GM21423 (cell line): Measurements from ENCODE around the gene TST.
"Not testable (repeated sequence)": the region's sequence is repeated elsewhere in the genome, so short reads cannot be mapped to it uniquely, and the experiment has no call there.

ENCODE experiments used
- ATAC-seq: cut with Tn5 transposase; IDR thresholded peaks from one replicate; pipeline ENCODE4 v1.9.1; 2021; ENCODE audit warnings: mild to moderate bottlenecking, moderate library complexity; ENCODE audit not compliant: unreplicated experiment

Gene TST

DNA sequence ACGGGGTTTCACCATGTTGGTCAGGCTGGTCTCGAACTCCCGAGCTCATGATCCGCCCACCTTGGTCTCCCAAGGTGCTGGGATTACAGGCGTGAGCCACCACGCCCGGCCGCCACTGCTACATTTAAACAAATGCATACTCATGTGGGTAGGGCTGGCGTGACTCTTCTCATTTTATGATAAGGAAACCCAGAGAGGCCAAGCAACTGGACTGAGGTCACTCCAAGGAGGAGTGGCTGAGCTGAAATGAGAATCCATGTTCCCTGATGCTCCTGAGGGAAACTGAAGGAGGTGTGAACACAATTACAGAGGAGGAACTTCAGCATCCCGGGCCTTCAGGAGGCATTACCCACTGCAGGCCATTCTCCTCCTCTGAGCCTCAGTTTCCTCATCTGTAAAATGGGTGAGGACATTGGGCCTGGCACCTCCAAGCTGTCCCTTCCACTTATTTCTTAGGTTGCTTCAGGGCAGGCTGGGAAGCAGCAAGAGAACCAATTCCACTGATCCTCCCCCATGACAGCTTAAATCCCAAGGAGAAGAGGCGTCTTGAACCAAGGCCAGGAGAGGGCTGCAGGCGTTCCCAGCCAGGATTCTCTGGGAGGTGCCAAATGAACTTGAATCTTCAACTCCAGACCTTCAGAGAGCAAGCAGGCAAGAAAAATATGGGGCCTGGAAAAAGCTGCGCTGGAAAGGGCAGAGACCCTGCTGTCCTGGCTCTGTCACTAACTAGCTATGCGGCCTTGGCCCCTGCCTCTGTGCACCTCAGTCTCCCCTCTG, 2.9 kb downstream of the TST start:
- ATAC-seq: no peak

DNA sequence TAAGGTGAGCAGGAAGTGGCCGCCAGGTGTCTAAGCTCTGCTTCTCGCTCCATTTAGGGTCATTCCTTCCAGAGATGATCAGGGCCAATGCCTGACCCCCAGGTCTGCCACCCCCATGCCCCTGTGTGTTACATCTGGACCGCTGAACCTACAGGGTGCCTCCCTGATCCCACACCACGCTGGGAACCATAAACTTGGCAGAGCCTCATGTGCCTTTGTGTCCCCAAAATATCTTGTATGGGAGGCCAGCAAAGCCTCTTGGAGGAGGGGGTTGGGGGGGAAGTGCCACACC, 3.7 kb downstream of the TST start:
- no peak for ATAC-seq

DNA sequence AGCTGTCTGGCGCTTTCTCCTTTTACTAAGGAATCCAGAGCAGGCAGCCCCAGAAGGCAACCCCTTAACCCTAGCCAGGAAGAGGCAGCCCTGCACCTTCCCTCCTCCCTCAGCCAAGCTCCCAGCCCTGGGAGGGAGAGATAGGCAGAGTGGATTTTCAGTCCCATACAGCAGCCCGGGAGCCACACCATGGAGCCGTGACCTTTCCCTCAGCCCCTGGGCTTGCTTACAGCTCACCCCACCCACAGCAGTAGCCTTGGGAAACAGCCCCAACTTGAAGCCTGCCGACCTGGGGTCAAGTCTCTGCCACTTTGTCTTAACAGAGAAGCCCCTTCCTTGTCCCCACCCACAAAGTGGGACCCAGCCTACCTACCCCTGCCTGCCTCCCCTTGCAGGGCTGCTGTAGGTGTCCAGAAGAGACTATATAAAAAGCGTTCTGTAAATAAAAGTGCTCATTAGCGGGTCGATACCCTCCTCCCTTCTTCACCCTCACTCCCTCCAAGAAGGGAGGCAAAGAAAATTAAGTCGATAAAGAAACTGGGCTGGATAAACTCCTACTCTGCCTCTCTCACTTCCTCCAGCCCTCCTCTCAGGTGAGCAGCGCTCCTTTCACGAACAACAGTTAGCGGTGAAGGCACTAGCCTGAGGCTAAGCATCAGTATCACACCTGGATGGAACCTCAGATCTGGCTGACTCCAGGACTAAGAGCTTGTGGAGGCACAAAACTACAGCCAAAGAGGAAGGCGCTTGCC, 4.2 kb downstream of the TST start:
- no peak for ATAC-seq

DNA sequence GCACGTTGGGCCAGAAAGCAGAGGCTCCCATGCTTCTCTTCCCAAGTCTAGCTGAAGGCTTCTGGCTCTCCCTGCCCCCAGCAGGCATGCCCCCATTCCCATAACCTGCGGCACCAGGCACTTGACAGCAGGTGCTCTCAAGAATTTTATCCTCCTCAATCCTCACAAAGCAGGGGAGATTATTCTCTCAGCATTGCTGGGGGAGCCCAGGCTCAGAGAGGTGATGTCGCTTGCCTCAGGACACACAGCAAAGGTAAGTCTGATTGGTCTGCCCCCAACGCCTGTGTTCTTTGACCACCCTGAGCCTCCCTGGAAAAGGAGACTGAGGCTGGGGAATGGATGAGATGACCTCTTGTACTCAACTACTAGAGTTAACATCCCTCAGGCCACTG, 4.8 kb downstream of the TST start:
- no peak for ATAC-seq

DNA sequence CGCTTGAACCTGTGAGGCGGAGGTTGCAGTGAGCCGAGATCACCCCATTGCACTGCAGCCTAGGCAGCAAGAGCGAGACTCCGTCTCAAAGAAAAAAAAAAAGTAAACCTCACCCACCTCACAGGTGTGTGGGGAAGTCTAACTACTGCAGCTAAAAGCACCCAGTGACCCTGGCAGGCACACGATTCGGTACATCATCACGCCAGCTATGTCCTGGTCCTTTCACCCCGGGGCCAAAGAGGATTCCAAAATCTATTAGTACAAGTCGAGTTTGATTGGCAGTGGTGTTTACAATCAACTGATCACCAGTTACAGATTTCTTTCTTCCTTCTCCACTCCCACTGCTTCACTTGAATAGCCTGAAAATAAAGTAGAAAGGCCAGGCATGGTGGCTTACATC, 6.3 kb downstream of the TST start:
- ATAC-seq: no peak

DNA sequence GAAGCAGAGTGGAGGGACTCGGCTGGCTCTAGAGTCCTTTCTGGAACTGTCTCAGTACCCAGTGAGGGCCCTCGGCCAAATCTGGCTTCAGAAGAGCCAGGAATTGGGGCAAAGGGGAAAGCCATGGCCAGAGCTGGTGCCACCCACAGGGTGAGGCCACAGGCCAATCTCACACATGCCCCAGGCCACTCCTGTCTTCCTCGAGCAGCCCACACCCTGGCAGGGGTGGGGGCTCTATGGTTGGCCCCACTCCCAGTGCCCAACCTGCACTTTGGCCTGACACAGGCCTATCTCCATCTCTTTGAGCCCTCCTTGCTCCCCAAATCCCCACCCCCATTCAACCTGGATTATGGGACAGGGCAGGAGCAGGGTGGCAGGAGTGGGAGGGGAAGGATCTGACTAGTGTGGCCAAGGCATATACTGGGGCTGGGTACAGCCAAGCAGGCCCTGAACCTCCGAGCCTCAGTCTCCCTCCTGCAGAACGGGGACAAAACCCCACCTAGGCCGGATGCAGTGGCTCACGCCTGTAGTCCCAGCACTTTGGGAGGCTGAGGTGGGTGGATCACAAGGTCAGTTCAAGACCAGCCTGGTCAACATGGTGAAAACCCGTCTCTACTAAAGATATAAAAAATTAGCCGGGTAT, 6.9 kb downstream of the TST start:
- ATAC-seq: no peak

DNA sequence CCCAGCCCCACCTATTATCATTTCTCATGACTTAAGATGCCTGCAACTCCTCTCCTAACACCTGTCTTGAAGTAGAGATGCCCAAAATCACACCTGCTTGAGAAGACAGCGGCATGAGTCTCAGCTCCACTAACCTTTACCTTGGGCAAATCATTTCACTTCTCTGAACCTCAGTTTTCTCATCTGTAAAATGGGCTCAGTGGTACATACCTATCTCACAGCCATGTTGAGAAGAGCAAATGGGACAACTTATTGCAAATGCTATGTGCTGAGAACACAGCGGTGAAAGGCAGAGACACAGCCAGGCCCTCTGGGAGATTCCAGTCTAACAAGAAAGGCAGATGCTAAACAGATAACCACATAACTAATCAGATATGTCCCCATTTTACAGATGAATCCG, 7.8 kb downstream of the TST start:
- no peak for ATAC-seq

DNA sequence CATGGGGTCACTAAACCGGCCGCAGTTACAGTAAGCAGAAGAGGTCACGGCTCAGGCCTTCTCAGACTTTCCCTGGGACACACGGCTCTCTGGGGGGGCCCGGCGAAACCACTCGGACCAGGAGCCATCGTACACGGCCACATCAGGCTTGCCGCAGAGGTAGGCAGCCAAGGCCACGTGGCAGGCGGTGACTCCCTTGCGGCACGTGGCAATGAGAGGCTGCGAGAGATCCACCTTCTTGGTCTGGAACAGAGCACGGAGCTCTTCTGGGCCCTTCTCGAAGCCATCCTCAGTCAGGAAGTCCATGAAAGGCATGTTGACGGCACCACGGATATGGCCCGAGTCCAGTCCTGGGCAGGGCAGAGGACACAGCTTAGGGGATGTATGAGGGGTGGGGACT, 8.3 kb downstream of the TST start:
- no peak for ATAC-seq

DNA sequence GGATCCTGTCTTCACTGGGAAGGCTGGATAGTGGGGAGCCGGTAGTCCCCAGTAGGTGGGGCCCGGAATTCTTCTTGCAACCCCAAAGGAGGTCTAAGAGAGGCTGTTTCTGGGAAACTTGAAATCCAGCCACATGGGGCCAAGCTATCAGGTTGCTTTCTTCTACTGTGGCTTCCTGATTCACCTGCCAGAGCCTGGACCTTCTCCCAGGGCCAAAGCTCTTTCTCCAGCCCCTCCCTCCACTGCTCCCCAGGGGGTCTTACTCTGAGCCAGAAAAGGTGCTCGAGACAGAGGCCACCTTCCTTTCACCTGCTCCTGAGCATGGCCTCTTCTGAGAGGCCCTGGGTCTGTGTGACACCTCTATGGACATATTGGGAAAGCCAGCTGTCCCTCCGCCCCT, 9.1 kb downstream of the TST start:
- no peak for ATAC-seq

DNA sequence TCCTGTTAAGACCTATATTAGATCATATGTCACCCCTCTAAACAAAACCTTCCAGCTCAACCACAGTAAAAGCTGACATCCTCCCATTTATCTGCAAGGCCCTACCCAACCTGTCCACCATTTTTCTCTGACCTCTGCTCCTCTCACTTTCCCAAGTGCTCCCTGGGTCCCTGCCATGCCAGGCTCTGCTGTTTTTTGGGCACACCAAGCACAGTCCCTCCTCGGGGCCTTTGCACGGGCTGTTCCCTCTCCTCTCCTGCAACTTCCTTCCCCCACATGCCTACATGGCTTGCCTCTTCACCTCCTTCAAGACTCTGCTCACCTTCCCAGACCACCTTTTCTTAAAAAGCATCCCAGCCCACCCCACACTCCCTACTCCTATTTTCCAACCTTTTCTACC, 9.8 kb downstream of the TST start:
- ATAC-seq: no peak

DNA sequence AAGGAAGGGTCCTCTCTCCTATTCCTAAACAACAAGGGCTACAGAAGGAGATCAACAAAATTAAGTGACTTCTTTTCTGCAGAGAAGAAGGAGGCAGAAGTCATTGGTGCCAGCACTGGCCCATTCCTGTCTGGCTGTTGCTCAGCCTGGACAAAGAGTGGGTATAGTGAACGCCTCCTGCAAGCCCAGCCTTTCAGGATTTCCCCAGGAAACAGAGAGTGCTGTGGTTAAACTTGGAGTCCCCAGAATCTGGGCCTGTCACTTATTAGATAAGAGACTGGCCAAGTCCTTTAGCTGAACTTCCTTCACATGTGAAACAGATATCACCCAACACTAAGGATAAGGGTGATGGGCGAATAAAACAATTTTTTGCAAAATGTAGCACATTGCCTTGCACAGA, 10.9 kb downstream of the TST start:
- ATAC-seq: no peak

DNA sequence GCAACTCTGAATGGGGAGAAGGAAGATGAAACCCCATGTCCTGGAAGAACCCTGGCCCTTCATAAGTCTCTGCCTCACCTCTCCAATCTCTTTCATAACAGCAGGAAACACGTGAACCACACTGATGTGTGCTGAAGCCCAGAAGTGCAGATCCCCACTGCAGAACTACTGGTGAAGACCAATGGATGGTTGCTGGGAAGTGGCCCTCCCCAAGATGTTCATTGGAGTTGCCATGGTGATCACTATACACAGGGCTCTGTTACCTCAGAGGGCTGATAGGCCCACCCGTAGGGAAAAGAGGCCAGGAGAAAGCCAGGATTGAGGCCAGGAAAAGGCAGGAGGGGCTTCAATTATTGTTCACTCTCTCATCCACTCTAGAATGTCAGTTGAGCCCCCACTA, 11.6 kb downstream of the TST start:
- no peak for ATAC-seq

DNA sequence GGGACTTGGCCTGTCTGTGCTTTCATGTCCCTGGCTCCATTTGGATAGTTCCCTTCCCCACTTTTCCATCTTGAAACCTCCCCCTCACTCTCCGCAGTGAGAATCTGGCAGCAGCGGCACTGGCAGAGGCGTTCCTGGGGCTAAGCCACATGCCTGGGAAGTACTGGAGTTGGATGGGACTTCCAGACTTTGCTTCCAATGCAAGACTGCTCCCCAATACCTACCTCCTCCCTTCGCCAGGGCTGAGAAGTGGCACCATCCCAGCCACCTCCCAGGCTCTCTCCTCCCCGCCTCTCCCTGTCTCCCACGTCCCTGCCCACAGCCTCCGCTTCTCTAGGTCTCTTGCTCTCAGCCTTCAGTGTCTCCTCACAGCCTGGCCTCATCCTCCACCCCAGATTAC, 16.6 kb downstream of the TST start:
- ATAC-seq: no peak

DNA sequence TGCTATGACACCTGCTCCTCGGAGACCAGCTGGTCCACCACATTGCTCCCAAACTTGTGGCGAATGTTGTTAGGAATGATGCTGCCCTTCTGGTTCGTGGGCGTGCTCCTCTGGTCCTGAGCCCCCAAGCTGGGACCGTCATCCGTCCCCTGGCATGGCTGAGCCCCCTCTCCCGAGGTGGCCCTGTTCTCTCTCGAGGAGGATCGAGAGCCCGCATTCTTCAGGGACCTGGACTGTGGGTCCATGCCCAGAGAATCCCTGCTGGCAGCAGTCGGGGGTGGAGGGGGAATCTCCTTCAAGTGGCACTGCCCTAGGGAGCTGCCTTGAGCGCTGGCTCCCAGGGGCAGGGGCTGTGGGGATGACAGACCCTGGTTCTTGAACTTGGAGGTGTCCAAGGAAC, 17.4 kb downstream of the TST start:
- ATAC-seq: no peak

DNA sequence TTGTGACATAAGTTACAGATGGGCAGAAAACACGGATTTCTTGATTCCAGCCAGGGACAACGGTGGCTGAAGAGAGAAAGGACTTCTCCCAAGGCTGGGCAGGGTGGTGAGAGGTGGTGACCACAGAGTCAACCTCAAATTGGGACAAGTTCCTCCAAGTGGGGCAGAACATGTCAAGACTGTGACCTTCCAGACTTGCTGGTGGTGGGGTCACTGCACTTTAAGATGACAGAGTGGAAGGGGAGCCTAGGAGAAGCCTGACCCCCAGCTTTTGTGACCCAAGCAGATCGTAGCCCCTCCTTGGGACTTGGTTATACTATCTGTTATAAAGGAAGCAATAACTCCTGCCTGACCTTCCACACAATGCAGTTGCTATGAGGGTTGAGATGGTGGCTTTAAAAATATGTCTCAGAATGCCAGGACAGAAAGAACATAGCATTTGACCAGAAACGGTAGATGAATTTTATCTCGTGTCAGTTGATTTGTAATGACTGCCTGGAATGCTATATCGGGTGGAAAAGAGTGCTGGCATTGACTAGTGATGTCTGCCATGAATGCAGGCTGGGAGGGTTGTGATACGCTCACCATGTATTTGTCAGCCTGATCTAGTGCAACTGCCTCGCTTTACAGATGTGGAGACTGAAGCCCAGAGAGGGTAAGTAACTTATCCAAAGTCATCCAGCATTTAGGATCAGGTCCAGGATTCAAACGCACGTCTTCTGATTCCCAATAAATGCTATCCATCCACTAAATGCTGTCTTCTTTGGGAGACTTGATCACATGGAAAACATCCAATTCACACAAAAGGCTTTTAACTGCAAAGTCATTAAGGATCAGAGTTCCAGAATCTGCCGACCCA, 18.3 kb downstream of the TST start:
- ATAC-seq: no peak

DNA sequence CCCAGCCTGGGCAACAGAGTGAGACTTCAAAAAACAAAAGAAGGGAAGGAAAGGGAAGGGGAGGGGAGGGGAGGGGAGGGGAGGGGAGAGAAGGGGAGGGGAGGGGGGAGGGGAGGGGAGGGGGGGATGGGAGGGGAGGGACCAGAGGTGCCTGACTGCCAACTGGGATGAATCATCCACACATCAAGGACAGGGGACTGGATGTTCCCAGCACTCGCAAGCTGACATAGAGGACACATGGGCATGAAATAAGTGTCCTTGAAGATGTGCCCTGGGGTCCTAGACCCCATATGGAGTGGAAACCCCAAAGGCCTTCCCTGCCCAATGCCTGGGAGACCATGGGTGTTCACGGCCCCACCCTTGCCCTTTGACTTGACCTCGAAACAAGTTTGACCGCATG, 19.8 kb downstream of the TST start:
- no peak for ATAC-seq

DNA sequence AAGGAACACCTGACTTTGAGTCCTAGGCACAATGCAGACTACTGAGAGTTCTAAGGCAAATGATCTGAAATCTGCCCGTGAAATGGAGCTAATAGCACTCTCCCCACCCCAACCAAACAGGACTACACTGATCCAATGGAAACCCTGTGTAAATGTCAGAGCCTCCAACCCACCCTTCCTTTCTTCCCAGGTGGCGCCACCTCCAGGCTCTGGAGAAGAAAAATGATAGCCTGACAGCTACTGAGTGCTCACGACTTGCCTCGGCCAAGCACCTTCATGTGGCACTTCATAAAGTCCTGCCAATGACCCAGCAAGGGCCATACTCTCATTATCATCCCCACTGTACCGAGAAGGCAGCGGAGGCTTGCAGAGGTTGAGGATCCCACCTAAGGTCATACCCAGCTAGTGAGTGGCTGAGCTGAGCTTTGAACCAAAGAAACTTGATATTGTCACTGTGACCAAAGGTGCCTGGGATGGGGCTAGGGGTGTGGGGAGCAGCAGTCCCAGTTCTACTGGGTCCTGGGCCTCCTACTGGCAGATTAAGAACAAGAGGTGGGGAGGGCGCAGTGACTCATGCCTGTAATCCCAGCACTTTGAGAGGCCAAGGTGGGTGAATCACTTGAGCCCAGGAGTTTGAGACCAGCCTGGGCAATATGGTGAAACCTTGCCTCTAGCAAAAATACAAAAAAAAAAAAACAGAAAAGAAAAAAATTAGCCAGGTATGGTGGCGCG, 20.5 kb downstream of the TST start:
- no peak for ATAC-seq

DNA sequence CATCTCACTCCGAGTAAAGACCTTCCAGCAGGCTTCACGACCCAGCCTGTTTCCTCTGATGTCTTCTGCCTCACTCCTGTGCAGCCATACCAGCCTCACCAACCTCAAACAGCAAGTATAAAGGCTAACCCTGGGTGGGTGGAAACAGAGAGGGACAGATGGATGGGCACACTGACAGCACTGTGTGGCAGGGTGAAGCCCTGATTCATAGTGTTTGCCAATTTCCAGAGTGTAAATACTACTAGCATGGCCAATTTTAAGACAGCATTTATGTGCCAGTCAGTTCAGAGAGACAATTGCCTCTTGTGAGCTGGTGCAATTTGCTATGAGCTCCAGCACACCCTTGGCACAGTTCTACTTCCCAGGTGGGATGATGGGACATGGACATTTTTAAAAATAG, 21.5 kb downstream of the TST start:
- ATAC-seq: no peak

DNA sequence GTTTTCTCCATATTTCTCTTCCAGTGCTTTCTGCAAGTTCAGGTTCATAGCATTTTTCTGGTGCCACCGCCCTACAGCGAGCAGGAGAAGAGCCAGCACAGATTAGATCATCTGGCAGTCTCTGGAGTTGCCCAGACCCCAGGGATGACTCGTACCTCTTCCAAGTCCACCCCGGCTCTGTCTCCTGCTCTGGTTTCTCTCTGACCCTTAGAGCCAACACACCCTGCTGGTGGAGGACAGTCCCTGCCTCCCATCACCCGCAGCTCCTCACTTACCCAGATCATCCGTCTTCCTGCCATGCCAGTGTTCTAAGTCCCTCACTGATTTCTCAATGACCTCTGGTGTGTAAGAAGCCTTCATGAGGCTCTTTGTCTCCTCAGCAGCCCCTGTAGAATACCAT, 28.0 kb downstream of the TST start:
- no peak for ATAC-seq

DNA sequence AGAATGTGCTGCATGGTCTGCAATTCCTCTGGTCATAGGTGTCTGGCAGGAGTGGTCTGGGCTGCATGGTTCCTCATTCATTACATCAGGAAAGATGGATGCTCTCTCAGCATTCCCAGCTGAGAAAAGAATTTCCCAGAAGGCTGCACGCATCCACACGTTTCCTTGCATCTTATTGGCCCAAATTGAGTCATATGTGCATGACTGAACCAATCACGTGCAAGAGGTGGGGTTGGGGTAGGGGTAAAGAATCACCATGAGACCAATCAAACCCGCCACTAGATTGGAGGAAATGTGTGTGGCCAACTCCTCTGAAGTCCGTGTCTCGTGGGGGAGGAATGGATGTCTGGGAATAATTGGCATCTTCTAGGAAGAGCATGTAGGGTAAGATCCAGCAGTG, 28.8 kb downstream of the TST start:
- no peak for ATAC-seq

DNA sequence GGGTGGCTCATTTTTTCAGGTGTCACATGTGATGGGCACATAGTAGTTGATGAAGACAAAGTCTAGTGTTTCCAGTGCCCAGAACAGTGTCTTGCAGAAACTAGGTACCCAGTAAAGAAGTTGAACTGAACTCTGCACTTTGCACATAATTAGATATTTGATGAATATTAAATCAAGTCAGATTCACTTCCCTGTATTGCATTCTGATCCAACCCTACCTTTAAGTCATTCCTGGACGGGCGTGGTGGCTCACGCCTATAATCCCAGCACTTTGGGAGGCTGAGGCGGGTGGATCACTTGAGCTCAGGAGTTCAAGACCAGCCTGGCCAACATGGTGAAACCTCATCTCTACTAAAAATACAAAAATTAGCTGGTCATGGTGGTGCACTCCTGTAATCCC, 30.2 kb downstream of the TST start:
- ATAC-seq: not testable (repeated sequence)
